MM.1S (cell line): Measurements from ENCODE around the gene TMEM114.

ENCODE experiments used
- EZH2 ChIP-seq: fragments of 300-600 bp; sonication (generic); optimal IDR thresholded peaks from 2 replicates; pipeline ENCODE3; 2017; ENCODE audit warnings: low read depth, mild to moderate bottlenecking, antibody characterized with exemption, low read length, mixed read lengths
- EZH2phosphoT487 ChIP-seq: fragments of 300-600 bp; sonication (generic); IDR thresholded peaks from 2 replicates; pipeline ENCODE4 v1.6.1; 2018; ENCODE audit warnings: antibody characterized with exemption, low read length
- TF ChIP-seq, protein P1 (sequence below): fragments of 300-600 bp; sonication (generic); IDR thresholded peaks from 2 replicates; pipeline ENCODE4 v1.5.1; 2016; ENCODE audit warnings: antibody characterized with exemption, low read length, mixed read lengths

DNA sequence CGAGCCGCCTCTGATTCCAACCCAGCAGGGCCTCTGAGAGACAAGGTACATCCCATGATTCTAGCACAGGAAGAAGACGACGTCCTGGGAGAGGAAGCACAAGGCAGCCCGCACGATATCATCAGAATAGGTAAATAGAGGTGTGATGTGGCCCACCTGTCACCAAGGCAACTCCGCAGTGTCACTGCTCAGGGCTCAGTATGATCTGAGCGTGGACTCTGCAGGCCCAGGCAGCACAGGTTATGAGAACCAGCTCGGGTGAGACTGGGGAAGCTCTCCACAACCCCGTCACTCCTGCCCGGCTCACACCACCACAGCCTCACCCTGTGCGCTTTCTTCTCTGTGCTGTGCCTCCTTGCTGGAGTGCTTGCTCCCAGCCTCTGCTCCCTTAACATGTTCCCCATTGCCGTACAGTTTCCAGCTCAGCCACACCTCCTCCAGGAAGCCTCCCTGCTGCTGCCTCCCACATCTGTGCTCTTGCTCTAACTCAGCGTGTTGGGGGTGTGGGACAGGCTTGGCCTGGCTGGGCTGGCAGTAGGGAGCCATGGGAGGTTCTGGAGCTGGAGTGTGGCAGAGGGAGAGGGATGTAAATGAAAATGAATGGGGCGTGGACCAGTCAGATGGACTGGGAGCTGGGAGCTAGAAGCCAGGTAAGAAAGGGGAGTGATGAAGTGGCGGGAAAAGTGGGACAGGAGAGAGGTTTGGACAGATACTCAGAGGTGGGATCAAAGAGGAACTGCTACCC is 38.8 kb upstream of the TMEM114 start:
- TF ChIP-seq, protein P1, sequence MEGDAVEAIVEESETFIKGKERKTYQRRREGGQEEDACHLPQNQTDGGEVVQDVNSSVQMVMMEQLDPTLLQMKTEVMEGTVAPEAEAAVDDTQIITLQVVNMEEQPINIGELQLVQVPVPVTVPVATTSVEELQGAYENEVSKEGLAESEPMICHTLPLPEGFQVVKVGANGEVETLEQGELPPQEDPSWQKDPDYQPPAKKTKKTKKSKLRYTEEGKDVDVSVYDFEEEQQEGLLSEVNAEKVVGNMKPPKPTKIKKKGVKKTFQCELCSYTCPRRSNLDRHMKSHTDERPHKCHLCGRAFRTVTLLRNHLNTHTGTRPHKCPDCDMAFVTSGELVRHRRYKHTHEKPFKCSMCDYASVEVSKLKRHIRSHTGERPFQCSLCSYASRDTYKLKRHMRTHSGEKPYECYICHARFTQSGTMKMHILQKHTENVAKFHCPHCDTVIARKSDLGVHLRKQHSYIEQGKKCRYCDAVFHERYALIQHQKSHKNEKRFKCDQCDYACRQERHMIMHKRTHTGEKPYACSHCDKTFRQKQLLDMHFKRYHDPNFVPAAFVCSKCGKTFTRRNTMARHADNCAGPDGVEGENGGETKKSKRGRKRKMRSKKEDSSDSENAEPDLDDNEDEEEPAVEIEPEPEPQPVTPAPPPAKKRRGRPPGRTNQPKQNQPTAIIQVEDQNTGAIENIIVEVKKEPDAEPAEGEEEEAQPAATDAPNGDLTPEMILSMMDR, result no peak
- no peak for TF ChIP-seq EZH2phosphoT487
- TF ChIP-seq EZH2, result no peak
